Cardiac muscle cell (in vitro differentiated cells and primary cell): ENCODE data around the gene TM2D3. TPM values are rescaled to one million over a fixed set of nuclear protein-coding genes. Genes with fewer than 3 reads are reported as not detected.

Experiments used
- DNase-seq, 2 donors: peaks; one replicate each; pipeline versions ENCODE4 v3.0.0 to v3.0.0-alpha.2; 2010 to 2017; ENCODE audit warnings: low read depth in 1 of 2, low spot score in 1 of 2
- H3K27ac ChIP-seq: fragments of 200-600 bp; sonication (generic); 2 replicates; pipeline ENCODE4 v1.5.1; 2016
- H3K27me3 ChIP-seq: fragments of 200-600 bp; sonication (generic); 2 replicates; pipeline ENCODE4 v1.6.0; 2016; ENCODE audit warnings: control low read depth
- H3K36me3 ChIP-seq: fragments of 200-600 bp; sonication (generic); 2 replicates; pipeline ENCODE4 v1.5.1; 2016; ENCODE audit warnings: control low read depth
- H3K4me1 ChIP-seq: fragments of 200-600 bp; sonication (generic); 2 replicates; pipeline ENCODE4 v1.8.1; 2017; ENCODE audit warnings: low read depth, mild to moderate bottlenecking, mixed run types
- H3K4me3 ChIP-seq: fragments of 200-600 bp; sonication (generic); 2 replicates; pipeline ENCODE4 v1.5.1; 2016; ENCODE audit warnings: mild to moderate bottlenecking
- H3K9me3 ChIP-seq: fragments of 200-600 bp; sonication (generic); 2 replicates; pipeline ENCODE4 v1.5.1; 2017; ENCODE audit warnings: low read depth, mild to moderate bottlenecking, control low read depth
- CTCF ChIP-seq: IDR thresholded peaks from 2 replicates; pipeline ENCODE4 v1.5.1; 2012; ENCODE audit warnings: low read depth, mild to moderate bottlenecking, low read length
- polyA plus RNA-seq: library from polyadenylated mRNA; unstranded; fragments of >200 nt; fragmentation: Nextera tagmentation; extraction: Ambion mirVana; gene quantifications from 2 replicates; pipeline ENCODE4 v1.2.1, GENCODE V29; 2016
- total RNA-seq: library from RNA; depleted of rRNA; stranded (reverse); fragments of >200 nt; gene quantifications from 2 replicates; pipeline ENCODE4 v1.2.3, GENCODE V29; 2016

The TM2D3 gene
- total and polyA plus RNA-seq, 2 experiments from 2014 or later, result 36.3 to 65.4 TPM

GRCh38 chr15:101596633-101597032 lies 55.5 kb downstream of the TM2D3 start:
- H3K27me3 ChIP-seq, result no peaks in the 10 kb centered on the region
- no peaks in the 10 kb centered on the region for H3K4me1 ChIP-seq
- no peak overlapping the region for H3K27ac ChIP-seq
- no peak overlapping the region for H3K4me3 ChIP-seq
- no peaks in the 10 kb centered on the region for H3K9me3 ChIP-seq
- TF ChIP-seq CTCF, result no peak
- no peak for DNase-seq
- H3K36me3 ChIP-seq, result no peaks in the 10 kb centered on the region

Other genes with a start within 250 kb of the TM2D3 start
- gene PCSK6, start 162.7 kb downstream of the TM2D3 start, total RNA-seq, result 6.4 and 6.6 TPM in 2 replicates
- gene PCSK6, start 162.7 kb downstream of the TM2D3 start, polyA plus RNA-seq, result 4.8 and 8.1 TPM in 2 replicates
- gene TARS3, start 72.1 kb upstream of the TM2D3 start, total RNA-seq, result 34.3 and 47.6 TPM in 2 replicates
- gene TARS3, start 72.1 kb upstream of the TM2D3 start, polyA plus RNA-seq, result 32.3 and 34.6 TPM in 2 replicates
- gene OR4F6, start 151.1 kb upstream of the TM2D3 start, total RNA-seq, result not detected in 2 replicates
- gene OR4F6, start 151.1 kb upstream of the TM2D3 start, polyA plus RNA-seq, result not detected in 2 replicates
- gene OR4F15, start 159.8 kb upstream of the TM2D3 start, total RNA-seq, result not detected in 2 replicates
- not detected in 2 replicates for gene OR4F15, start 159.8 kb upstream of the TM2D3 start, polyA plus RNA-seq